Thyroid gland (tissue), 4 donors: ENCODE measurements around the gene CDH18.

Source experiments
- CTCF ChIP-seq, 6 experiments: fragments of 200-600 bp in 3 of 6; fragments of 450-650 bp in 3 of 6; sonication (generic) in 3 of 6; IDR thresholded peaks; one replicate each; pipeline ENCODE4 v1.5.1; 2016 to 2019; ENCODE audit warnings: antibody characterized with exemption in 6 of 6, mild to moderate bottlenecking in 2 of 6, inconsistent platforms in 1 of 6, moderate library complexity in 1 of 6
- POLR2A ChIP-seq, 2 donors: fragments of 450-650 bp; IDR thresholded peaks; one replicate each; pipeline ENCODE4 v1.6.1; 2017; ENCODE audit warnings: antibody characterized with exemption in 2 of 2, mild to moderate bottlenecking in 2 of 2, moderate library complexity in 1 of 2

GRCh38 chr5:20033881-20034280 is 45.9 kb upstream of the CDH18 start:
- no peak for TF ChIP-seq CTCF (IDR thresholded peaks at IDR 0.05)
- no peak for TF ChIP-seq POLR2A (IDR thresholded peaks at IDR 0.05)
